H9 (cell line): ENCODE data around the gene TPX2. TPM values are rescaled to one million over a fixed set of nuclear protein-coding genes. Genes with fewer than 3 reads are reported as not detected.
A peak's percentile ranks its signal among the peaks of the same experiment; 100 is the strongest.

Experiments used
- DNase-seq: peaks from one replicate; pipeline ENCODE4 v3.0.0-alpha.2; 2017
- H2AFZ ChIP-seq: one replicate; pipeline ENCODE4 v1.6.1; 2013; ENCODE audit warnings: mild to moderate bottlenecking, low read length, control low read depth, moderate library complexity
- H2AK5ac ChIP-seq: 2 replicates; pipeline ENCODE4 v1.6.1; 2013; ENCODE audit warnings: low read length, control low read depth, mixed read lengths; ENCODE audit not compliant: insufficient read length
- H2BK120ac ChIP-seq: one replicate; pipeline ENCODE4 v1.6.1; 2013; ENCODE audit warnings: low read depth, mild to moderate bottlenecking, low read length, control low read depth, inconsistent platforms; ENCODE audit not compliant: poor library complexity, severe bottlenecking
- H2BK12ac ChIP-seq: 2 replicates; pipeline ENCODE4 v1.6.1; 2013; ENCODE audit warnings: low read length, control low read depth, mixed read lengths, low read depth; ENCODE audit not compliant: insufficient read length
- H2BK15ac ChIP-seq: 2 replicates; pipeline ENCODE4 v1.6.1; 2013; ENCODE audit warnings: low read depth, low read length, control low read depth
- H2BK20ac ChIP-seq: one replicate; pipeline ENCODE4 v1.6.1; 2013; ENCODE audit warnings: low read depth, mild to moderate bottlenecking, low read length, control low read depth, inconsistent platforms; ENCODE audit not compliant: poor library complexity, severe bottlenecking
- H2BK5ac ChIP-seq: 2 replicates; pipeline ENCODE4 v1.6.1; 2013; ENCODE audit warnings: low read length, control low read depth, mixed read lengths; ENCODE audit not compliant: insufficient read length
- H3K14ac ChIP-seq: 2 replicates; pipeline ENCODE4 v1.6.1; 2013; ENCODE audit warnings: low read length, control low read depth; ENCODE audit not compliant: insufficient read depth
- H3K18ac ChIP-seq: 2 replicates; pipeline ENCODE4 v1.6.1; 2013; ENCODE audit warnings: low read depth, mild to moderate bottlenecking, mixed read lengths, low read length, control low read depth; ENCODE audit not compliant: insufficient read length
- H3K23ac ChIP-seq: 2 replicates; pipeline ENCODE4 v1.6.1; 2013; ENCODE audit warnings: low read length, control low read depth, mixed read lengths, low read depth; ENCODE audit not compliant: insufficient read length
- H3K23me2 ChIP-seq: 2 replicates; pipeline ENCODE4 v1.6.1; 2013; ENCODE audit warnings: low read depth, mild to moderate bottlenecking, mixed read lengths, low read length, control low read depth; ENCODE audit not compliant: insufficient read length, poor library complexity, severe bottlenecking
- H3K27ac ChIP-seq: 2 replicates; pipeline ENCODE4 v1.5.1; 2013; ENCODE audit warnings: low read length, control low read depth, mixed read lengths, low read depth; ENCODE audit not compliant: insufficient read length
- H3K27me3 ChIP-seq: 2 replicates; pipeline ENCODE4 v1.6.1; 2013; ENCODE audit warnings: low read length, control low read depth, inconsistent platforms; ENCODE audit not compliant: insufficient read depth
- H3K4ac ChIP-seq: 2 replicates; pipeline ENCODE4 v1.6.1; 2013; ENCODE audit warnings: low read depth, mild to moderate bottlenecking, control low read depth, inconsistent platforms, low read length, moderate library complexity
- H3K4me1 ChIP-seq: 2 replicates; pipeline ENCODE4 v1.6.1; 2013; ENCODE audit warnings: low read length, control low read depth, inconsistent platforms; ENCODE audit not compliant: insufficient read depth
- H3K4me2 ChIP-seq: 2 replicates; pipeline ENCODE4 v1.6.1; 2013; ENCODE audit warnings: low read length, control low read depth, mixed read lengths; ENCODE audit not compliant: insufficient read length, insufficient read depth
- H3K56ac ChIP-seq: 2 replicates; pipeline ENCODE4 v1.6.1; 2013; ENCODE audit warnings: low read depth, mild to moderate bottlenecking, mixed read lengths, low read length, control low read depth; ENCODE audit not compliant: insufficient read length
- H3K79me1 ChIP-seq: 2 replicates; pipeline ENCODE4 v1.6.1; 2013; ENCODE audit warnings: low read depth, mild to moderate bottlenecking, moderate library complexity, low read length, control low read depth, inconsistent platforms; ENCODE audit not compliant: insufficient read depth, poor library complexity, severe bottlenecking
- H3K79me2 ChIP-seq: 2 replicates; pipeline ENCODE4 v1.6.1; 2013; ENCODE audit warnings: low read length, control low read depth, inconsistent platforms; ENCODE audit not compliant: insufficient read depth
- H3K9ac ChIP-seq: 2 replicates; pipeline ENCODE4 v1.6.1; 2013; ENCODE audit warnings: low read length, control low read depth, mixed read lengths; ENCODE audit not compliant: insufficient read length; ENCODE audit errors: extremely low read depth
- H3K9me3 ChIP-seq: one replicate; pipeline ENCODE4 v1.6.1; 2013; ENCODE audit warnings: low read depth, low read length, inconsistent platforms; ENCODE audit not compliant: control insufficient read depth
- H3T11ph ChIP-seq: one replicate; pipeline ENCODE4 v1.6.1; 2013; ENCODE audit warnings: mild to moderate bottlenecking, low read length, control low read depth, inconsistent platforms
- H4K20me1 ChIP-seq: one replicate; pipeline ENCODE4 v1.6.1; 2013; ENCODE audit not compliant: control insufficient read depth, insufficient read length, insufficient read depth
- H4K5ac ChIP-seq: 2 replicates; pipeline ENCODE4 v1.6.1; 2013; ENCODE audit warnings: low read depth, mild to moderate bottlenecking, mixed read lengths, low read length, control low read depth; ENCODE audit not compliant: insufficient read length
- H4K8ac ChIP-seq: replicated peaks from 2 replicates; pipeline ENCODE4 v1.6.1; 2013; ENCODE audit warnings: low read length, control low read depth, mixed read lengths, low read depth; ENCODE audit not compliant: insufficient read length
- H4K91ac ChIP-seq: 2 replicates; pipeline ENCODE4 v1.6.1; 2013; ENCODE audit warnings: low read depth, mild to moderate bottlenecking, moderate library complexity, mixed read lengths, low read length, control low read depth; ENCODE audit not compliant: insufficient read length
- H3K27ac Mint-ChIP-seq, 3 experiments: 2 replicates in 2 of 3; 3 replicates in 1 of 3; pipeline ENCODE4 v1.8.0; 2020 to 2021; ENCODE audit warnings: mixed read lengths in 3 of 3, mild to moderate bottlenecking in 1 of 3, moderate library complexity in 1 of 3
- H3K27me3 Mint-ChIP-seq: 2 replicates; pipeline ENCODE4 v1.8.0; 2021; ENCODE audit warnings: low read depth, mild to moderate bottlenecking, moderate library complexity, mixed read lengths
- H3K36me3 Mint-ChIP-seq, 3 experiments: 2 replicates in 2 of 3; 3 replicates in 1 of 3; pipeline ENCODE4 v1.8.0; 2020 to 2021; ENCODE audit warnings: low read depth in 3 of 3, mixed read lengths in 3 of 3; ENCODE audit not compliant: insufficient read depth in 1 of 3
- H3K4me1 Mint-ChIP-seq, 2 experiments: 2 replicates each; pipeline ENCODE4 v1.8.0; 2020; ENCODE audit warnings: mixed read lengths in 2 of 2
- H3K4me3 Mint-ChIP-seq, 2 experiments: 2 replicates in 1 of 2; 3 replicates in 1 of 2; pipeline ENCODE4 v1.8.0; 2020 to 2021; ENCODE audit warnings: mild to moderate bottlenecking in 2 of 2, mixed read lengths in 2 of 2, moderate library complexity in 1 of 2
- H3K9me3 Mint-ChIP-seq, 2 experiments: 2 replicates in 1 of 2; 3 replicates in 1 of 2; pipeline ENCODE4 v1.8.0; 2020; ENCODE audit warnings: mild to moderate bottlenecking in 2 of 2, mixed read lengths in 2 of 2, moderate library complexity in 1 of 2
- CTCF ChIP-seq: fragments of 200-600 bp; sonication (generic); conservative IDR thresholded peaks from 3 replicates; pipeline ENCODE4 v1.8.0; 2021; ENCODE audit warnings: antibody characterized with exemption, mild to moderate bottlenecking
- WGBS: extraction: QIAGEN DNeasy Blood & Tissue Kit; methylation state at CpG from one replicate; pipeline ENCODE4 v1.1.7; 2013; ENCODE audit warnings: missing lambda C conversion rate, low lambda C conversion rate, mixed read lengths; ENCODE audit not compliant: insufficient read length; ENCODE audit errors: extremely low coverage; 5-methylcytosine and 5-hydroxymethylcytosine counted together
- total RNA-seq: library from RNA; stranded (reverse); gene quantifications from 2 replicates; pipeline ENCODE4 v1.2.1, GENCODE V29; 2021

Gene TPX2
- total RNA-seq, 1 experiment from 2014 or later = 161 TPM

DNA sequence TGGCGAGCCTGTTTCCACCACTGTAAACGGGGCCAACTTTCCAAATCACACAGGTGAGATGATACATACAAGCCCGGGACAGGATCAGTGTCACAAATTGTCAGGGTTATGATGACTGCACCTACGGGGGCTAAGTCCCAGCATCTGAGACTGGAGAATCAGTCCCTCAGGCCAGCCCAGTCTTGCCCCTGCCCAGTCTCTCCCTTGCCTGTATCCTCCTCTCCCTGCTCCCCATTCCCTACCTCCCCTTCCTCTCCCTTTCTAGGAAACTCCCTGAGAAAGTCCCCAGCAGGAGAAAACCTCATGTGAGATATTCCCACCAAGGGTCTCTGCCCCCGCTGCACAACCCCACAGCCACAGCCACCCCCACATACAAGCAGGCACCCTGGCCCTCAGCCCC lies 104.8 kb downstream of the TPX2 start:
- H3K56ac ChIP-seq = no peak overlapping the region
- H2BK15ac ChIP-seq = no peak overlapping the region
- H2AK5ac ChIP-seq = no peak overlapping the region
- H3K79me2 ChIP-seq = no peaks in the 10 kb centered on the region
- H3K27me3 ChIP-seq = no peaks in the 10 kb centered on the region
- no peak overlapping the region for H3K23ac ChIP-seq
- no peak overlapping the region for H3T11ph ChIP-seq
- Mint-ChIP-seq H3K4me1 (peaks cover 28 to 29% of the 10 kb centered on the region in 2 experiments), H3K36me3 (no peaks in the 10 kb centered on the region), H3K9me3 (no peaks in the 10 kb centered on the region), H3K4me3 (no peak overlapping the region), H3K27ac (0 out of 7 replicates have a peak overlapping the region, but pooled peaks of 1 of the 3 experiments have one; percentile 22), H3K27me3 (peaks cover 16% of the 10 kb centered on the region)
- H2AFZ ChIP-seq = no peak overlapping the region
- no peak overlapping the region for H2BK20ac ChIP-seq
- H2BK120ac ChIP-seq = no peak overlapping the region
- no peak overlapping the region for H3K9ac ChIP-seq
- no peak overlapping the region for H4K5ac ChIP-seq
- no peaks in the 10 kb centered on the region for H3K79me1 ChIP-seq
- H3K4ac ChIP-seq = no peak overlapping the region
- H4K20me1 ChIP-seq = no peaks in the 10 kb centered on the region
- no peak for DNase-seq
- H3K4me1 ChIP-seq = no peaks in the 10 kb centered on the region; the same call in 1 of the 2 replicates
- no peak overlapping the region for H3K27ac ChIP-seq
- no peak overlapping the region for H2BK5ac ChIP-seq
- H4K8ac ChIP-seq = no peak overlapping the region
- no peak for TF ChIP-seq CTCF
- no peak overlapping the region for H4K91ac ChIP-seq
- WGBS = no CpG with 5 or more reads among the region's 5 CpGs
- no peaks in the 10 kb centered on the region for H3K9me3 ChIP-seq
- no peak overlapping the region for H3K4me2 ChIP-seq
- no peak overlapping the region for H3K18ac ChIP-seq
- no peak overlapping the region for H2BK12ac ChIP-seq
- no peak overlapping the region for H3K14ac ChIP-seq
- no peaks in the 10 kb centered on the region for H3K23me2 ChIP-seq
